HEK293T (cell line): ENCODE results near the gene SERPINA4.

Experiments used
- CTCF ChIA-PET: fragments of 350-600 bp; formaldehyde crosslinking; extraction: SDS; loops from one replicate; lab custom pipeline; 2021; ENCODE audit warnings: antibody characterized with exemption, inconsistent platforms; lab: Yijun Ruan, JAX
- POLR2A ChIA-PET: fragments of 350-600 bp; formaldehyde crosslinking; extraction: SDS; loops from one replicate; lab custom pipeline; 2020; ENCODE audit warnings: antibody characterized with exemption, inconsistent platforms; lab: Yijun Ruan, JAX
- DNase-seq: peaks from one replicate; pipeline ENCODE4 v3.0.0; 2012; ENCODE audit warnings: mixed read lengths; ENCODE audit errors: extremely low spot score
- ARNT ChIP-seq: fragments of 450-650 bp; IDR thresholded peaks from 2 replicates; pipeline ENCODE4 v1.6.1; 2017; ENCODE audit warnings: mild to moderate bottlenecking
- BHLHE40 ChIP-seq: fragments of 450-650 bp; IDR thresholded peaks from 2 replicates; pipeline ENCODE4 v1.6.1; 2016; ENCODE audit warnings: mild to moderate bottlenecking, moderate library complexity, borderline replicate concordance
- CTBP1 ChIP-seq: fragments of 450-650 bp; IDR thresholded peaks from 2 replicates; pipeline ENCODE4 v1.6.1; 2016; ENCODE audit warnings: borderline replicate concordance
- ELF4 ChIP-seq: fragments of 450-650 bp; IDR thresholded peaks from 2 replicates; pipeline ENCODE4 v1.6.1; 2017; ENCODE audit warnings: antibody characterized with exemption
- FOXA1 ChIP-seq: fragments of 450-650 bp; IDR thresholded peaks from 2 replicates; pipeline ENCODE4 v1.6.1; 2016; ENCODE audit warnings: mild to moderate bottlenecking
- FOXK2 ChIP-seq: fragments of 450-650 bp; IDR thresholded peaks from 2 replicates; pipeline ENCODE4 v1.6.1; 2016; ENCODE audit warnings: mild to moderate bottlenecking
- FOXM1 ChIP-seq: fragments of 450-650 bp; IDR thresholded peaks from 2 replicates; pipeline ENCODE4 v1.6.1; 2017; ENCODE audit warnings: mild to moderate bottlenecking, borderline replicate concordance
- HDGF ChIP-seq: fragments of 450-650 bp; IDR thresholded peaks from 2 replicates; pipeline ENCODE4 v1.6.1; 2017; ENCODE audit warnings: antibody characterized with exemption, borderline replicate concordance
- L3MBTL2 ChIP-seq: fragments of 450-650 bp; conservative IDR thresholded peaks from 2 replicates; pipeline ENCODE4 v1.6.1; 2016; ENCODE audit warnings: mild to moderate bottlenecking
- LEF1 ChIP-seq: fragments of 450-650 bp; IDR thresholded peaks from 2 replicates; pipeline ENCODE4 v1.6.1; 2017; ENCODE audit warnings: mild to moderate bottlenecking, borderline replicate concordance
- NFRKB ChIP-seq: fragments of 450-650 bp; IDR thresholded peaks from 2 replicates; pipeline ENCODE4 v1.6.1; 2016; ENCODE audit warnings: mild to moderate bottlenecking, moderate library complexity
- SP1 ChIP-seq: fragments of 450-650 bp; IDR thresholded peaks from 2 replicates; pipeline ENCODE4 v1.6.1; 2017
- SUZ12 ChIP-seq: fragments of 450-650 bp; IDR thresholded peaks from 2 replicates; pipeline ENCODE4 v1.6.1; 2016; ENCODE audit warnings: mild to moderate bottlenecking
- TARDBP ChIP-seq: fragments of 450-650 bp; IDR thresholded peaks from 2 replicates; pipeline ENCODE4 v1.6.1; 2016
- ZNF384 ChIP-seq: fragments of 450-650 bp; IDR thresholded peaks from 2 replicates; pipeline ENCODE4 v1.6.1; 2016
- TF ChIP-seq, protein P1 (sequence below): fragments of 450-650 bp; IDR thresholded peaks from 2 replicates; pipeline ENCODE4 v1.6.1; 2016

SERPINA4 gene

DNA sequence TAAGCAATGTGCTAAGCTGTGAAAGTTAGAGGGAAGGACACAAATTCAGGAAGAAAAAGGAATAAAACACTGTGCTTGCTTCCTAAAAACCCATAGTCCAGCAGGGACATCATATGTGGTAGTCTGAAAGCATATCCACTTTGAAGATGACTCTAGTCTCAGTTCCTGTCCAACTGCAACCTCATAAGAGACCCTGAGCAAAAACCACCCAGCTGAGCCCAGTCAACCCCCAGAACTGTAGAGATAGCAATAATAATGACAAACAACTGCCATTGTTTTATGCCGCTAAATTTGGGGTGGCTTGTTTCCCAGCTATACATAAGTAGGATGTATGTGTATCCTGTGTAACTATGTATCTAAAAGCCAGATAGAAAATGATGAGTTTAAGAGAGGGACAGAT is 3.9 kb upstream of the SERPINA4 start:
- no peak for TF ChIP-seq NFRKB
- TF ChIP-seq CTBP1 = no peak
- no peak for TF ChIP-seq FOXA1
- no peak for TF ChIP-seq ZNF384
- no peak for TF ChIP-seq HDGF
- TF ChIP-seq BHLHE40 = no peak
- TF ChIP-seq LEF1 = no peak
- no peak for TF ChIP-seq FOXM1
- no peak for TF ChIP-seq TARDBP
- TF ChIP-seq ELF4 = no peak
- TF ChIP-seq L3MBTL2 = no peak
- no peak for TF ChIP-seq FOXK2
- no peak for DNase-seq
- CTCF ChIA-PET = interaction anchor here (1.0 kb wide), 1 partner anchor 8 kb away, joined by 3 read pairs; no protein-coding TSS in a partner anchor
- POLR2A ChIA-PET = no interaction called here

GRCh38 chr14:94558842-94559241 is 2.4 kb upstream of the SERPINA4 start:
- TF ChIP-seq SP1 = no peak
- TF ChIP-seq FOXA1 = no peak
- no peak for TF ChIP-seq L3MBTL2
- TF ChIP-seq FOXM1 = no peak
- no peak for TF ChIP-seq LEF1
- no peak for TF ChIP-seq ELF4
- TF ChIP-seq ZNF384 = no peak
- no peak for TF ChIP-seq SUZ12
- no peak for TF ChIP-seq HDGF
- no peak for DNase-seq
- ChIA-PET CTCF (no interaction called here), POLR2A (no interaction called here)

- POLR2A ChIA-PET = no interaction called here
- no peak for DNase-seq
- no peak for TF ChIP-seq SP1
- TF ChIP-seq ELF4 = no peak
- no peak for TF ChIP-seq FOXK2
- TF ChIP-seq, protein P1, sequence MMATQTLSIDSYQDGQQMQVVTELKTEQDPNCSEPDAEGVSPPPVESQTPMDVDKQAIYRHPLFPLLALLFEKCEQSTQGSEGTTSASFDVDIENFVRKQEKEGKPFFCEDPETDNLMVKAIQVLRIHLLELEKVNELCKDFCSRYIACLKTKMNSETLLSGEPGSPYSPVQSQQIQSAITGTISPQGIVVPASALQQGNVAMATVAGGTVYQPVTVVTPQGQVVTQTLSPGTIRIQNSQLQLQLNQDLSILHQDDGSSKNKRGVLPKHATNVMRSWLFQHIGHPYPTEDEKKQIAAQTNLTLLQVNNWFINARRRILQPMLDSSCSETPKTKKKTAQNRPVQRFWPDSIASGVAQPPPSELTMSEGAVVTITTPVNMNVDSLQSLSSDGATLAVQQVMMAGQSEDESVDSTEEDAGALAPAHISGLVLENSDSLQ = no peak
- TF ChIP-seq ARNT = no peak
- no peak for TF ChIP-seq ZNF384
- no peak for TF ChIP-seq TARDBP
- no peak for TF ChIP-seq CTBP1
- no peak for TF ChIP-seq NFRKB
- no peak for TF ChIP-seq SUZ12
- TF ChIP-seq L3MBTL2 = no peak
- TF ChIP-seq LEF1 = no peak
- TF ChIP-seq FOXM1 = no peak
- TF ChIP-seq FOXA1 = no peak
- no peak for TF ChIP-seq HDGF
- no peak for TF ChIP-seq BHLHE40
- CTCF ChIA-PET = no interaction called here
Observed at GRCh38 chr14:94559638-94560290, 1.5 kb upstream of the SERPINA4 start.

- CTCF ChIA-PET = no interaction called here
- TF ChIP-seq L3MBTL2 = no peak
- no peak for TF ChIP-seq LEF1
- no peak for TF ChIP-seq ELF4
- TF ChIP-seq FOXM1 = no peak
- TF ChIP-seq, protein P1 = no peak
- no peak for TF ChIP-seq BHLHE40
- TF ChIP-seq TARDBP = no peak
- no peak for TF ChIP-seq ZNF384
- no peak for TF ChIP-seq NFRKB
- no peak for TF ChIP-seq SUZ12
- TF ChIP-seq FOXK2 = no peak
- no peak for TF ChIP-seq CTBP1
- TF ChIP-seq SP1 = no peak
- no peak for TF ChIP-seq HDGF
- no peak for DNase-seq
- POLR2A ChIA-PET = no interaction called here
Observed at GRCh38 chr14:94560291-94560665, 964 bp upstream of the SERPINA4 start.

GRCh38 chr14:94561656-94562010 is 391 bp downstream of the SERPINA4 start:
- no peak for DNase-seq
- ChIA-PET POLR2A (no interaction called here), CTCF (interaction anchor here (1.3 kb wide), 1 partner anchor 13 kb away, joined by 4 read pairs; no protein-coding TSS in a partner anchor)
- TF ChIP-seq FOXK2 = no peak
- TF ChIP-seq ZNF384 = no peak
- TF ChIP-seq L3MBTL2 = no peak
- TF ChIP-seq NFRKB = no peak
- no peak for TF ChIP-seq ARNT
- TF ChIP-seq CTBP1 = no peak
- no peak for TF ChIP-seq FOXM1

GRCh38 chr14:94562022-94562421 is 780 bp downstream of the SERPINA4 start:
- ChIA-PET POLR2A (no interaction called here), CTCF (interaction anchor here (1.3 kb wide), 1 partner anchor 13 kb away, joined by 4 read pairs; no protein-coding TSS in a partner anchor)
- no peak for DNase-seq
- TF ChIP-seq SUZ12 = no peak
- TF ChIP-seq, protein P1 = no peak
- TF ChIP-seq NFRKB = no peak
- no peak for TF ChIP-seq BHLHE40
- no peak for TF ChIP-seq ELF4
- no peak for TF ChIP-seq SP1
- TF ChIP-seq ARNT = no peak
- TF ChIP-seq FOXK2 = no peak
- TF ChIP-seq TARDBP = no peak
- TF ChIP-seq L3MBTL2 = no peak
- no peak for TF ChIP-seq ZNF384
- no peak for TF ChIP-seq LEF1
- no peak for TF ChIP-seq CTBP1
- no peak for TF ChIP-seq FOXM1
- TF ChIP-seq FOXA1 = no peak
